ENCODE data around the gene SVEP1. TPM values are rescaled to one million over a fixed set of nuclear protein-coding genes. Genes with fewer than 3 reads are reported as not detected.

Gene SVEP1
- total and polyA plus RNA-seq, 2 of the 13 experiments (the other 11 are each of a cell fraction or from before 2014, with no cell fraction given), result not detected

GRCh38 chr9:110410961-110411360, 168.6 kb downstream of the SVEP1 start:
- 74% methylated on average over 5 of the region's 5 CpGs for WGBS (ENCODE audit: low lambda C conversion rate)

More at GRCh38 chr9:110410961-110411360, 168.6 kb downstream of the SVEP1 start:
- in situ Hi-C loops (cut with HindIII; ENCODE audit: extremely low pct_ligation_motif_present, low pct_unique_long_range_greater_than_20kb), result no loop called here
- H4K20me1 ChIP-seq (ENCODE audit: insufficient read depth, low read length), result no peaks in the 10 kb centered on the region
- no peak overlapping the region for H3K9ac ChIP-seq (ENCODE audit: insufficient read depth, low read depth, low read length)
- H3K4me1 ChIP-seq (ENCODE audit: insufficient read depth, low read length), result no peaks in the 10 kb centered on the region
- intact Hi-C loops (cut with micrococcal nuclease; ENCODE audit: unreplicated experiment), result no loop called here
- ChIA-PET POLR2A (no interaction called here), CTCF (ENCODE audit: low intra/inter-chr PET ratio, low total read pairs) (no interaction called here)
- ATAC-seq, result no peak
- no peaks in the 10 kb centered on the region for H3K79me2 ChIP-seq (ENCODE audit: insufficient read depth, low read length)
- no peaks in the 10 kb centered on the region for H3K36me3 ChIP-seq (replicated peaks in 1 of 2; ENCODE audit: control insufficient read depth in 1 of 2, insufficient read depth in 2 of 2, low read length in 2 of 2)
- H3K4me3 ChIP-seq (replicated peaks in 1 of 3; ENCODE audit: insufficient read depth in 1 of 3, low read depth in 2 of 3, low read length in 3 of 3), result no peak overlapping the region
- no peak overlapping the region for H3K4me2 ChIP-seq (ENCODE audit: low read depth, low read length)
- TF ChIP-seq ZBTB1 (CRISPR knock-in tag; IDR thresholded peaks at IDR 0.05; ENCODE audit: borderline replicate concordance) (no peak), REL (CRISPR knock-in tag; conservative IDR thresholded peaks at IDR 0.05) (no peak), MED8 (CRISPR knock-in tag; IDR thresholded peaks at IDR 0.05; ENCODE audit: insufficient replicate concordance) (no peak), THAP11 (CRISPR knock-in tag; IDR thresholded peaks at IDR 0.05) (no peak), NFE2 (CRISPR knock-in tag; IDR thresholded peaks at IDR 0.05) (no peak), REXO4 (CRISPR knock-in tag; IDR thresholded peaks at IDR 0.05; ENCODE audit: borderline replicate concordance) (no peak), RORA (CRISPR knock-in tag; IDR thresholded peaks at IDR 0.05) (no peak), NCOR1 (IDR thresholded peaks at IDR 0.05; ENCODE audit: borderline replicate concordance, low read length) (no peak), GATA4 (IDR thresholded peaks at IDR 0.05; ENCODE audit: borderline replicate concordance, low read depth) (no peak), ZBTB4 (CRISPR knock-in tag; IDR thresholded peaks at IDR 0.05; ENCODE audit: borderline replicate concordance) (no peak), FOSL1 (CRISPR knock-in tag; IDR thresholded peaks at IDR 0.05; ENCODE audit: borderline replicate concordance) (no peak), ZNF253 (CRISPR knock-in tag; IDR thresholded peaks at IDR 0.05; ENCODE audit: borderline replicate concordance) (no peak), RFXAP (CRISPR knock-in tag; IDR thresholded peaks at IDR 0.05; ENCODE audit: borderline replicate concordance) (no peak), ZNF501 (CRISPR knock-in tag; IDR thresholded peaks at IDR 0.05) (no peak)
- no peak for DNase-seq (ENCODE audit: low spot score)
- H3K9me3 ChIP-seq (ENCODE audit: low read length), result no peaks in the 10 kb centered on the region
- H3K27me3 ChIP-seq (ENCODE audit: control insufficient read depth in 1 of 2, insufficient read depth in 2 of 2, low read length in 2 of 2), result 0 out of 5 replicates have a peak, but pooled peaks cover 0 to 2% of the 10 kb centered on the region in 2 experiments
- no peak overlapping the region for H2AFZ ChIP-seq (ENCODE audit: low read length)
- no TSS peak for BruUV-seq (replicated peaks)
- FAIRE-seq, result no peak
- no peak overlapping the region for H3K27ac ChIP-seq (ENCODE audit: extremely low read length, insufficient read depth, low read length)

Data from HepG2 (cell line).